Mesothelial cell of epicardium (in vitro differentiated cells): ENCODE measurements around the gene TSGA10. TPM values are rescaled to one million over a fixed set of nuclear protein-coding genes. Genes with fewer than 3 reads are reported as not detected.
"Not testable (repeated sequence)": the region's sequence is repeated elsewhere in the genome, so short reads cannot be mapped to it uniquely, and the experiment has no call there.

Experiments
- DNase-seq, 2 experiments: peaks; one replicate each; pipeline ENCODE4 v3.0.0; 2021; ENCODE audit warnings: low spot score in 2 of 2; ENCODE audit not compliant: unreplicated experiment in 2 of 2
- H3K27ac Mint-ChIP-seq: 2 replicates; pipeline ENCODE4 v1.8.0; 2021; ENCODE audit warnings: mixed read lengths
- H3K27me3 Mint-ChIP-seq: 2 replicates; pipeline ENCODE4 v1.8.0; 2021; ENCODE audit warnings: low read depth, mixed read lengths
- H3K36me3 Mint-ChIP-seq: 2 replicates; pipeline ENCODE4 v1.8.0; 2021; ENCODE audit warnings: mixed read lengths
- H3K4me1 Mint-ChIP-seq: 2 replicates; pipeline ENCODE4 v1.8.0; 2021; ENCODE audit warnings: mixed read lengths
- H3K4me3 Mint-ChIP-seq: 2 replicates; pipeline ENCODE4 v1.8.0; 2021; ENCODE audit warnings: mild to moderate bottlenecking, moderate library complexity, mixed read lengths
- H3K9me3 Mint-ChIP-seq: 2 replicates; pipeline ENCODE4 v1.8.0; 2021; ENCODE audit warnings: mixed read lengths
- CTCF ChIP-seq: fragments of 200-600 bp; sonication (generic); IDR thresholded peaks from one replicate; pipeline ENCODE4 v1.5.0; 2021; ENCODE audit warnings: antibody characterized with exemption; ENCODE audit not compliant: unreplicated experiment
- total RNA-seq: library from RNA; stranded (reverse); gene quantifications from 3 replicates; pipeline ENCODE4 v1.2.1, GENCODE V29; 2021

Gene TSGA10
- total RNA-seq, 1 donor from 2014 or later, result 11.3 TPM

- Mint-ChIP-seq H3K9me3 (no peaks in the 10 kb centered on the region), H3K4me3 (no peak overlapping the region), H3K4me1 (no peaks in the 10 kb centered on the region), H3K27me3 (peaks cover 30% of the 10 kb centered on the region), H3K36me3 (no peaks in the 10 kb centered on the region), H3K27ac (no peak overlapping the region)
- TF ChIP-seq CTCF, result no peak
- no peak for DNase-seq
Measured at GRCh38 chr2:99079226-99079625, 75.5 kb downstream of the TSGA10 start.

GRCh38 chr2:99072551-99072950 is 82.2 kb downstream of the TSGA10 start:
- no peaks in the 10 kb centered on the region for H3K9me3 Mint-ChIP-seq
- H3K27me3 Mint-ChIP-seq, result peaks cover 10% of the 10 kb centered on the region
- no peak for DNase-seq
- H3K27ac Mint-ChIP-seq, result no peak overlapping the region
- H3K4me3 Mint-ChIP-seq, result no peak overlapping the region
- H3K4me1 Mint-ChIP-seq, result no peaks in the 10 kb centered on the region
- no peak for TF ChIP-seq CTCF
- no peaks in the 10 kb centered on the region for H3K36me3 Mint-ChIP-seq

GRCh38 chr2:99067871-99068625 is 86.7 kb downstream of the TSGA10 start:
- Mint-ChIP-seq H3K4me1 (no peaks in the 10 kb centered on the region), H3K4me3 (no peak overlapping the region), H3K27ac (no peak overlapping the region), H3K36me3 (no peaks in the 10 kb centered on the region), H3K9me3 (no peaks in the 10 kb centered on the region), H3K27me3 (peaks cover 10% of the 10 kb centered on the region)
- no peak for TF ChIP-seq CTCF
- no peak for DNase-seq

GRCh38 chr2:99066075-99066958 is 88.4 kb downstream of the TSGA10 start:
- no peak overlapping the region for H3K4me3 Mint-ChIP-seq
- no peaks in the 10 kb centered on the region for H3K4me1 Mint-ChIP-seq
- H3K27me3 Mint-ChIP-seq, result peaks cover 5% of the 10 kb centered on the region
- H3K27ac Mint-ChIP-seq, result no peak overlapping the region
- no peaks in the 10 kb centered on the region for H3K9me3 Mint-ChIP-seq
- H3K36me3 Mint-ChIP-seq, result no peaks in the 10 kb centered on the region
- no peak for TF ChIP-seq CTCF
- no peak for DNase-seq

GRCh38 chr2:99049187-99049586 is 105.6 kb downstream of the TSGA10 start:
- not testable (repeated sequence) for H3K27ac Mint-ChIP-seq, H3K4me1 Mint-ChIP-seq, H3K27me3 Mint-ChIP-seq, H3K4me3 Mint-ChIP-seq, H3K36me3 Mint-ChIP-seq, DNase-seq
- H3K9me3 Mint-ChIP-seq, result peaks cover 58% of the 10 kb centered on the region

- H3K9me3 Mint-ChIP-seq, result peaks cover 49% of the 10 kb centered on the region
- not testable (repeated sequence) for H3K27ac Mint-ChIP-seq, H3K27me3 Mint-ChIP-seq, DNase-seq, H3K4me3 Mint-ChIP-seq, H3K4me1 Mint-ChIP-seq, H3K36me3 Mint-ChIP-seq
Measured at GRCh38 chr2:99040736-99041300, 113.9 kb downstream of the TSGA10 start.
